ENCODE data around the gene TRIM27.

Gene TRIM27

DNA sequence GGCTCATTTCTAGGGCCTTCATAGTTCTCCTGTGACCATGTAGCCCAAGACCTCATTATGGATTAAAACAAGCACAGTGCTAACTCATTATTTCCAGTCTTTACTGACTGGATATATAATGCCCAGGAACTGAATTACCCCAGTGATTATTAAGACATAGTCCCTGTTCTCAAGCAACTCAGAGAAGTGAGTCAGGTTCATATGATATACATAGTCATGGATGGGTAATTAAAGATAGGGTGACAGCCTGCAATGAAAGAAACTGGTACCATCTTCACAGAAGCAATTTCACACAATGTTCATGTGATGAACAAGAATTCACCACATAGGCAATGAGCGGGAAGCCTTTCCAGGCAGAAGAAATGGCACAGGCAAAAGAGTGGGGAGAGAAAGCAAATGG lies 3.5 kb downstream of the TRIM27 start:
- TF ChIP-seq, protein P1, sequence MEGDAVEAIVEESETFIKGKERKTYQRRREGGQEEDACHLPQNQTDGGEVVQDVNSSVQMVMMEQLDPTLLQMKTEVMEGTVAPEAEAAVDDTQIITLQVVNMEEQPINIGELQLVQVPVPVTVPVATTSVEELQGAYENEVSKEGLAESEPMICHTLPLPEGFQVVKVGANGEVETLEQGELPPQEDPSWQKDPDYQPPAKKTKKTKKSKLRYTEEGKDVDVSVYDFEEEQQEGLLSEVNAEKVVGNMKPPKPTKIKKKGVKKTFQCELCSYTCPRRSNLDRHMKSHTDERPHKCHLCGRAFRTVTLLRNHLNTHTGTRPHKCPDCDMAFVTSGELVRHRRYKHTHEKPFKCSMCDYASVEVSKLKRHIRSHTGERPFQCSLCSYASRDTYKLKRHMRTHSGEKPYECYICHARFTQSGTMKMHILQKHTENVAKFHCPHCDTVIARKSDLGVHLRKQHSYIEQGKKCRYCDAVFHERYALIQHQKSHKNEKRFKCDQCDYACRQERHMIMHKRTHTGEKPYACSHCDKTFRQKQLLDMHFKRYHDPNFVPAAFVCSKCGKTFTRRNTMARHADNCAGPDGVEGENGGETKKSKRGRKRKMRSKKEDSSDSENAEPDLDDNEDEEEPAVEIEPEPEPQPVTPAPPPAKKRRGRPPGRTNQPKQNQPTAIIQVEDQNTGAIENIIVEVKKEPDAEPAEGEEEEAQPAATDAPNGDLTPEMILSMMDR (IDR thresholded peaks at IDR 0.05; ENCODE audit: insufficient read depth, missing control alignments), result no peak
- no peak for DNase-seq (ENCODE audit: insufficient read length, low spot score)
- no peak for FAIRE-seq

DNA sequence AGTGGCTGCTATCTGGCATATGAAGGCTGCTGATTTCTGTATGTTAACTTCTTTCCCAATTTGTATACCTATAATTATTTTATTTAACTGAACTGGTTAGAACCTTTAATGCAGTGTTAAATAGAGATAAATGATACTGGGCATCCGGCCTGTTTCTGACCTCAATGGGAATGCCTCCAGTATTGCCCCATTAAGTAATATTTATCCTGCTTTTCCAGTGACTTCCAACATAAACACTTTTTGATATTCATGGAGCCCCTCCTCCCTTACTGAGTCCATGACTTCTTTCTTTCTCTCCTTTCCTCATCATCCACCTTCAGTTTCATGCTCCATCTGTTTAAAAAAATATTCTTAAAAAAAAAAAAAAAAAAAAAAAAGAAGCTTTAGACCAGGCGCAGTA lies 8.8 kb downstream of the TRIM27 start:
- no peak for FAIRE-seq
- no peak for DNase-seq (ENCODE audit: insufficient read length, low spot score)
- TF ChIP-seq, protein P1 (IDR thresholded peaks at IDR 0.05; ENCODE audit: insufficient read depth, missing control alignments), result no peak

DNA sequence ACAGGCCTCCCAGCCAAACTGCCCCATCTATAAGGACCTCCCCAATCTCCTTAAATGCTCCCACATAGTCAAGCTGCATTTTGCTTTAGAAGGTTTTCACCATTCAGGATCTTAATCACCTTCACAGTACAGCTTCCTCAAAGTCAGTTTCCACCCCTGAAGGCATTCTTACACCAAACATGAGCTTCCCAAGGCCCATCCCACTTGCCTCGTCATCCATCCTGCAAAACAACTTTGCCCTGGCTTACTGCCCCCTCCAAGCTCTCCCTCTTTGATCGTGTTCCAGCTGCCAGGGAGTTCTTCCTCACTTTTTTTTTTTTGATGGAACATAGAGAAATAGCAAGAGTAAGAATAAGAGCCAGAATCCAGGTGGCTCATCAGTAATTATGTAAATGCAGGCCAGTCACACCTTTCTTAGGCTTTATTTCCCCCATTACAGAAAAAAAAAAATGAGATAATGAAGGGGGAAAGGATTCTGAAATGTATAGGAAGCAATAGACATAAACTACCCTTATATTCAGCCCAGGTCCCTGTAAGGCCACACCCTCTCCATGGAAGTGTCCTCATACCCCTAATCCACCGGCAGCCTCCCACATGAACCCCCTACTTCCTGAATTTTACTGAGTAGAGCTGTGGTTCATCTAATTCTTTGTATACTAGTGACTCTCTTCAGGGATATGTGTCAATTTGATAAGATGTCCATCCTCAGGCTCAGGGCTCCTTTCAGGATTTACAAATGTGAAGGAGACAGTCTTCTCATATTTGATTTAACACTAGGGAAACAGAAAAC lies 12.7 kb downstream of the TRIM27 start:
- no peak for FAIRE-seq

DNA sequence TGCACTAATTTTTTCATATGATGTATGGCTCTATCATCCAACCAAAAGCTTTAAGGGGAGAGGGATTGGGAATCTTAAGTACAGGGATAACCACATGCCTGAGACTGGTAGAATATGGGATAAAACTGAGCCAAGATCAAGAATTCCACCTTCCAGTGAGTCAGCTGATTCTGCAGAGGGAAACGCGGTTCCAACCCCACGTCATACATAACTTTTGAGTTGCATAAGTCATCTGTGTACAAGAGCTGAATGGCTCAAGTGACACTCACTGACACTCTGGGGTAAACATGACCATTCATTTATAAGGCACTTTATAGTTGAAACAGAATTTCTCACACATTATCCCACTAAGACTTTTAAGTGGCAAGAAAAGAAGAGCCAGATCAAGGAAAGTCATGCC lies 16.4 kb downstream of the TRIM27 start:
- no peak for DNase-seq (ENCODE audit: insufficient read length, low spot score)
- FAIRE-seq, result no peak
- TF ChIP-seq, protein P1 (IDR thresholded peaks at IDR 0.05; ENCODE audit: insufficient read depth, missing control alignments), result no peak

More for the DNA sequence above, 12.7 kb downstream of the TRIM27 start:
- TF ChIP-seq, protein P1 (IDR thresholded peaks at IDR 0.05; ENCODE audit: insufficient read depth, missing control alignments), result no peak
- DNase-seq (ENCODE audit: insufficient read length, low spot score), result no peak

DNA sequence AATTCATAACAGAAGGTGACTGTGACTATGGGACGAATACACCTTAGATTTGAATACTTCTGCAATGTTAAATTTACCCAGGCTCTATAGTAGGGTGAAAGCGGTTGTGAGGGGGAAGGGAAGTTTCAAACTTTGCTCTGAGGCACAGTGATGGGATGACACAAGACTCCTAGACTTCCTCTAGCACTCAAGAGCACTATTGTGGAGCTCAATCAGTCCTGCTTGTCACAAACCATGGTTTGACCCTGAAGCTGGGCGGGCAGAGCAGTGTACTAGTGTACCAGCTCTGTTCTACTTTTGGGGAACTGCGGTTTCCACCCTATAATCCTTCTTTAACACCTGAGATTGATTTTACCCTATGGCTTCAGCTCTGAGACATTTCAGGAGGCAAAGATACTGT lies 17.1 kb downstream of the TRIM27 start:
- TF ChIP-seq, protein P1 (IDR thresholded peaks at IDR 0.05; ENCODE audit: insufficient read depth, missing control alignments), result no peak
- FAIRE-seq (no peak), DNase-seq (ENCODE audit: insufficient read length, low spot score) (no peak)

DNA sequence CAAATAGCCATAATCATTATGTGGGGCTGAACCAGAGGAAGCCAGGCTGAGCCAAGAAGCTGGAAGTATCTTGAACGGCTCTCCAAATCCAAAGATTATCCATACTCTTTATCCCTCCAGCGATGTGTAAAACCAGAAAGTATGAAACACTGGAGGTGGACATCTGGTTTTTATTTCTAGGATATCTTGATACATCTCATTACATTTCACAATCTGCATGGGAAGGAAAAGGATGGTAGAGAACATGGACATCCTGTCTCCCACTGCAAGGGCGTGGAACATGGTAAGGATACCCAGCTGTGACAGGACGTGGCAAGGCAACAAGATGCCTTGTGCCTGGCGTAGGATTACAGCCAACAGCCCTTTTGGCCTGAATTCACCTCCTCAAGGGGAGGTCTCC lies 20.1 kb downstream of the TRIM27 start:
- no peak for FAIRE-seq
- DNase-seq (ENCODE audit: insufficient read length, low spot score), result no peak
- TF ChIP-seq, protein P1 (IDR thresholded peaks at IDR 0.05; ENCODE audit: insufficient read depth, missing control alignments), result no peak

DNA sequence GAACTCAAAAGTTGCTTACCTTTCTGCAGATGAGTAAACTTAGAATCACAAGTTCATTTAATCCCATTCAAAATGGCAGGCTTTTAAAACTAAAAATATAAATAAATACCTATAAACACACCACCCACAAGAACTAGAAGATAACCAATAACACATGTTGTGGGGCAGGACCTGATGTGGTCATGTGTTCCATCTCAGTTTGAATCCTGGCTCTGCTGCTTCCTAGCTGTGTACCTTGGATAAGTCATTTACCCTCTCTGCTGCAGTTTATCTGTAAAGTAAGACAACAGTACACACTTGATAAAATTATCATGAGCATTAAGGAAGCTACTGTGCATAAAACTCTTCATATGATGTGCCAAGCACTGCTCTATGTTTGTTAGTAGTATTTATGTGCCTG lies 22.0 kb downstream of the TRIM27 start:
- DNase-seq (ENCODE audit: insufficient read length, low spot score) (no peak), FAIRE-seq (no peak)
- TF ChIP-seq, protein P1 (IDR thresholded peaks at IDR 0.05; ENCODE audit: insufficient read depth, missing control alignments), result no peak
